ENCODE measurements around the gene GALNT10. TPM values are rescaled to one million over a fixed set of nuclear protein-coding genes. Genes with fewer than 3 reads are reported as not detected.

The GALNT10 gene
- total RNA-seq, 2 experiments from 2014 or later: 12.9 to 15.2 TPM

GRCh38 chr5:154460172-154460571, 269.6 kb downstream of the GALNT10 start:
- POLR2A ChIA-PET: no interaction called here

GRCh38 chr5:154461531-154461930, 271.0 kb downstream of the GALNT10 start:
- ATAC-seq: no peak
- no peak for TF ChIP-seq CTCF (IDR thresholded peaks at IDR 0.05)
- Mint-ChIP-seq H3K36me3 (ENCODE audit: low read depth) (peaks cover 6% of the 10 kb centered on the region), H3K4me1 (ENCODE audit: low read depth) (no peaks in the 10 kb centered on the region), H3K27ac (no peak overlapping the region), H3K9me3 (no peaks in the 10 kb centered on the region), H3K27me3 (no peaks in the 10 kb centered on the region), H3K4me3 (no peak overlapping the region)
- no peak for DNase-seq
- ChIA-PET POLR2A (interaction anchor here (0.5 kb wide), 1 partner anchor 30 kb away, joined by 3 read pairs; no protein-coding TSS in a partner anchor), CTCF (interaction anchor here (1.5 to 1.6 kb wide), 2 partner anchors 11 to 39 kb away, joined by 3 to 5 read pairs; no protein-coding TSS in a partner anchor)
- intact Hi-C loops (cut with micrococcal nuclease): no loop called here

More at GRCh38 chr5:154460172-154460571, 269.6 kb downstream of the GALNT10 start:
- no peak for TF ChIP-seq CTCF (IDR thresholded peaks at IDR 0.05)
- H3K27ac Mint-ChIP-seq: no peak overlapping the region
- H3K9me3 Mint-ChIP-seq: no peaks in the 10 kb centered on the region
- H3K27me3 Mint-ChIP-seq: no peaks in the 10 kb centered on the region
- DNase-seq: no peak
- CTCF ChIA-PET: interaction anchor here (1.0 to 1.5 kb wide), 2 partner anchors 13 to 388 kb away, joined by 3 read pairs; no protein-coding TSS in a partner anchor
- no peaks in the 10 kb centered on the region for H3K4me1 Mint-ChIP-seq (ENCODE audit: low read depth)
- no peak overlapping the region for H3K4me3 Mint-ChIP-seq
- intact Hi-C loops (cut with micrococcal nuclease): no loop called here
- peaks cover 14% of the 10 kb centered on the region for H3K36me3 Mint-ChIP-seq (ENCODE audit: low read depth)
- no peak for ATAC-seq

- no peak for DNase-seq
- no peak for TF ChIP-seq CTCF (IDR thresholded peaks at IDR 0.05)
- Mint-ChIP-seq H3K36me3 (ENCODE audit: low read depth) (no peaks in the 10 kb centered on the region), H3K4me1 (ENCODE audit: low read depth) (no peaks in the 10 kb centered on the region), H3K9me3 (no peaks in the 10 kb centered on the region), H3K27me3 (peaks cover 9% of the 10 kb centered on the region), H3K4me3 (no peak overlapping the region), H3K27ac (no peak overlapping the region)
- intact Hi-C loops (cut with micrococcal nuclease): no loop called here
- ATAC-seq: no peak
- CTCF ChIA-PET: interaction anchor here (1.0 to 1.8 kb wide), 5 partner anchors 23 to 167 kb away, joined by 3 to 7 read pairs (median 4); no protein-coding TSS in a partner anchor
- POLR2A ChIA-PET: interaction anchor here (0.6 to 0.9 kb wide), 3 partner anchors 8 to 26 kb away, joined by 3 read pairs; no protein-coding TSS in a partner anchor
Measured at GRCh38 chr5:154464438-154464837, 273.9 kb downstream of the GALNT10 start.

- no peak overlapping the region for H3K4me3 Mint-ChIP-seq
- H3K9me3 Mint-ChIP-seq: no peaks in the 10 kb centered on the region
- no peak for TF ChIP-seq CTCF (IDR thresholded peaks at IDR 0.05)
- no peaks in the 10 kb centered on the region for H3K4me1 Mint-ChIP-seq (ENCODE audit: low read depth)
- POLR2A ChIA-PET: no interaction called here
- ATAC-seq (no peak), DNase-seq (no peak)
- intact Hi-C loops (cut with micrococcal nuclease): no loop called here
- no peaks in the 10 kb centered on the region for H3K36me3 Mint-ChIP-seq (ENCODE audit: low read depth)
- H3K27ac Mint-ChIP-seq: no peak overlapping the region
- CTCF ChIA-PET: interaction anchor here (1.1 to 6.2 kb wide), 2 partner anchors 60 to 144 kb away, joined by 4 to 83 read pairs; no protein-coding TSS in a partner anchor
- peaks cover 12% of the 10 kb centered on the region for H3K27me3 Mint-ChIP-seq
Measured at GRCh38 chr5:154465169-154465568, 274.6 kb downstream of the GALNT10 start.

GRCh38 chr5:154466147-154466546, 275.6 kb downstream of the GALNT10 start:
- H3K27me3 Mint-ChIP-seq: peaks cover 22% of the 10 kb centered on the region
- peaks cover 2% of the 10 kb centered on the region for H3K4me1 Mint-ChIP-seq (ENCODE audit: low read depth)
- CTCF ChIA-PET: interaction anchor here (0.9 to 6.2 kb wide), 12 partner anchors 9 to 492 kb away, joined by 3 to 83 read pairs (median 5); no protein-coding TSS in a partner anchor
- no peaks in the 10 kb centered on the region for H3K9me3 Mint-ChIP-seq
- no peak overlapping the region for H3K27ac Mint-ChIP-seq
- POLR2A ChIA-PET: interaction anchor here (1.3 kb wide), 1 partner anchor 21 kb away, joined by 3 read pairs; no protein-coding TSS in a partner anchor
- H3K36me3 Mint-ChIP-seq (ENCODE audit: low read depth): no peaks in the 10 kb centered on the region
- no peak for TF ChIP-seq CTCF (IDR thresholded peaks at IDR 0.05)
- ATAC-seq (no peak), DNase-seq (no peak)
- intact Hi-C loops (cut with micrococcal nuclease): loop anchor here (2.0 kb wide), 1 partner anchor 147 kb away; no protein-coding TSS in a partner anchor
- H3K4me3 Mint-ChIP-seq: no peak overlapping the region

All from activated CD8-positive, alpha-beta T cell treated with anti-CD3 and anti-CD28 coated beads for 36 hours (primary cell).